Keratinocyte (primary cell): ENCODE data around the gene ZBTB20. TPM values are rescaled to one million over a fixed set of nuclear protein-coding genes. Genes with fewer than 3 reads are reported as not detected.

Experiments used
- DNase-seq: peaks from one replicate; pipeline ENCODE4 v3.0.0-alpha.2; 2011; ENCODE audit warnings: low read depth, missing footprints, low spot score
- FAIRE-seq: peaks from 2 replicates; lab custom pipeline; 2011; peaks lifted over from hg19 to GRCh38; lab: Jason Lieb, UNC
- H2AFZ ChIP-seq: 2 replicates; pipeline ENCODE4 v1.6.0; 2012; ENCODE audit warnings: low read length, control low read depth, inconsistent platforms; ENCODE audit not compliant: control insufficient read depth
- H3K27ac ChIP-seq: 2 replicates; pipeline ENCODE4 v1.5.1; 2011; ENCODE audit warnings: low read length; ENCODE audit not compliant: control insufficient read depth, insufficient read depth
- H3K27me3 ChIP-seq: 3 replicates; pipeline ENCODE4 v1.6.0; 2011; ENCODE audit warnings: low read length; ENCODE audit not compliant: control insufficient read depth, insufficient read depth; ENCODE audit errors: extremely low read depth
- H3K36me3 ChIP-seq, 2 experiments: 2 replicates in 1 of 2; 3 replicates in 1 of 2; pipeline ENCODE4 v1.5.1; 2011; ENCODE audit warnings: low read length in 2 of 2, mild to moderate bottlenecking in 1 of 2; ENCODE audit not compliant: control insufficient read depth in 2 of 2, insufficient read depth in 2 of 2; ENCODE audit errors: extremely low read depth in 1 of 2
- H3K4me1 ChIP-seq: 3 replicates; pipeline ENCODE4 v1.5.1; 2011; ENCODE audit warnings: low read length; ENCODE audit not compliant: control insufficient read depth, insufficient read depth; ENCODE audit errors: extremely low read depth
- H3K4me2 ChIP-seq: 3 replicates; pipeline ENCODE4 v1.6.0; 2011; ENCODE audit warnings: low read depth, low read length; ENCODE audit not compliant: control insufficient read depth, insufficient read depth; ENCODE audit errors: extremely low read depth
- H3K4me3 ChIP-seq, 3 experiments: fragments of 200-600 bp in 1 of 3; sonication (generic) in 1 of 3; 2 replicates in 2 of 3; 3 replicates in 1 of 3; pipeline ENCODE4 v1.5.1; 2011 to 2016; ENCODE audit warnings: low read length in 3 of 3, mild to moderate bottlenecking in 3 of 3, control low read depth in 2 of 3, inconsistent platforms in 1 of 3, low read depth in 1 of 3, mixed read lengths in 1 of 3, mixed run types in 1 of 3, moderate library complexity in 1 of 3; ENCODE audit not compliant: control insufficient read depth in 2 of 3, insufficient read depth in 2 of 3; ENCODE audit errors: extremely low read depth in 1 of 3
- H3K79me2 ChIP-seq: 2 replicates; pipeline ENCODE4 v1.6.0; 2012; ENCODE audit warnings: low read length; ENCODE audit not compliant: control insufficient read depth, insufficient read depth
- H3K9ac ChIP-seq: 3 replicates; pipeline ENCODE4 v1.6.0; 2011; ENCODE audit warnings: low read length; ENCODE audit not compliant: control insufficient read depth, insufficient read depth; ENCODE audit errors: extremely low read depth
- H3K9me1 ChIP-seq: 3 replicates; pipeline ENCODE4 v1.6.0; 2011; ENCODE audit warnings: low read length; ENCODE audit not compliant: control insufficient read depth, insufficient read depth; ENCODE audit errors: extremely low read depth
- H3K9me3 ChIP-seq: 2 replicates; pipeline ENCODE4 v1.5.1; 2012; ENCODE audit warnings: low read depth, low read length; ENCODE audit not compliant: control insufficient read depth
- H4K20me1 ChIP-seq: 3 replicates; pipeline ENCODE4 v1.6.0; 2011; ENCODE audit warnings: low read length; ENCODE audit not compliant: control insufficient read depth, insufficient read depth; ENCODE audit errors: extremely low read depth
- CTCF ChIP-seq, 3 experiments: IDR thresholded peaks in 1 of 3; conservative IDR thresholded peaks in 1 of 3; optimal IDR thresholded peaks in 1 of 3; 2 replicates in 2 of 3; 3 replicates in 1 of 3; pipeline versions ENCODE3 to v1.5.1; 2011; ENCODE audit warnings: low read length in 3 of 3, mild to moderate bottlenecking in 3 of 3, moderate library complexity in 2 of 3, control low read depth in 1 of 3, inconsistent platforms in 1 of 3; ENCODE audit not compliant: insufficient read depth in 2 of 3; ENCODE audit errors: extremely low read depth in 1 of 3
- EZH2 ChIP-seq: IDR thresholded peaks from one replicate; pipeline ENCODE4 v1.6.1; 2012; ENCODE audit warnings: inconsistent platforms, mild to moderate bottlenecking, low read length, moderate library complexity
- dilution Hi-C: fragments of 300-500 bp; cut with MboI; formaldehyde crosslinking; loops from one replicate; pipeline ENCODE4 v1.7.0; 2020; ENCODE audit warnings: low sequenced_read_pairs; ENCODE audit not compliant: extremely low pct_ligation_motif_present
- polyA plus RNA-seq, 5 experiments: library from polyadenylated mRNA; depleted of rRNA in 3 of 5; stranded (reverse) in 3 of 5; stranded (forward) in 1 of 5; unstranded in 1 of 5; fragments of >200 nt; gene quantifications; 1 replicate in 1 of 5; 2 replicates in 3 of 5; 3 replicates in 1 of 5; pipeline versions ENCODE4 v1.2.1 to v1.2.3, GENCODE V29; 2011 to 2012; ENCODE audit warnings: missing spikeins in 2 of 5, low read depth in 1 of 5, low replicate concordance in 1 of 5

ZBTB20 gene
- polyA plus RNA-seq, 1 donor (not counting 4 experiments of a cell fraction or from before 2014, with no cell fraction given): 0.52 TPM

- Histone ChIP-seq H3K4me3 (no peak overlapping the region), H3K4me2 (no peak overlapping the region), H3K9me3 (no peaks in the 10 kb centered on the region), H3K9me1 (no peaks in the 10 kb centered on the region), H3K27ac (no peak overlapping the region), H4K20me1 (no peaks in the 10 kb centered on the region), H3K27me3 (no peaks in the 10 kb centered on the region), H3K79me2 (no peaks in the 10 kb centered on the region), H3K36me3 (no peaks in the 10 kb centered on the region), H3K4me1 (no peaks in the 10 kb centered on the region), H2AFZ (no peak overlapping the region), H3K9ac (no peak overlapping the region)
- no peak for DNase-seq
- no peak for TF ChIP-seq EZH2
- no peak for TF ChIP-seq CTCF (optimal IDR thresholded peaks at IDR 0.05 in 1 of 3, IDR thresholded peaks at IDR 0.05 in 1 of 3, conservative IDR thresholded peaks at IDR 0.05 in 1 of 3; ENCODE audit: extremely low read depth in 1 of 3, insufficient read depth in 2 of 3, low read length in 3 of 3)
- dilution Hi-C loops: no loop called here
- no peak for FAIRE-seq
Measured at GRCh38 chr3:114632757-114633424, 514.2 kb downstream of the ZBTB20 start.

- H3K4me2 ChIP-seq: no peak overlapping the region
- dilution Hi-C loops: no loop called here
Measured at GRCh38 chr3:114627770-114628169, 519.3 kb downstream of the ZBTB20 start.

More at GRCh38 chr3:114627770-114628169, 519.3 kb downstream of the ZBTB20 start:
- Histone ChIP-seq H3K4me1 (no peaks in the 10 kb centered on the region), H3K36me3 (no peaks in the 10 kb centered on the region), H3K79me2 (no peaks in the 10 kb centered on the region), H3K9ac (no peak overlapping the region), H3K9me1 (no peaks in the 10 kb centered on the region), H4K20me1 (no peaks in the 10 kb centered on the region), H3K4me3 (no peak overlapping the region), H3K9me3 (no peaks in the 10 kb centered on the region), H3K27me3 (no peaks in the 10 kb centered on the region), H3K27ac (no peak overlapping the region), H2AFZ (no peak overlapping the region)
- FAIRE-seq (no peak), DNase-seq (no peak)
- TF ChIP-seq CTCF (optimal IDR thresholded peaks at IDR 0.05 in 1 of 3, IDR thresholded peaks at IDR 0.05 in 1 of 3, conservative IDR thresholded peaks at IDR 0.05 in 1 of 3; ENCODE audit: extremely low read depth in 1 of 3, insufficient read depth in 2 of 3, low read length in 3 of 3) (no peak), EZH2 (no peak)
